Peyer's patch (tissue), 4 donors: ENCODE results near the gene PRAMEF12. TPM values are rescaled to one million over a fixed set of nuclear protein-coding genes. Genes with fewer than 3 reads are reported as not detected.

ENCODE experiments used
- DNase-seq, 3 donors: peaks; one replicate each; pipeline ENCODE4 v3.0.0-alpha.2; 2017 to 2019
- H3K27ac ChIP-seq, 4 donors: fragments of 200-600 bp; sonication (generic); one replicate each; pipeline ENCODE4 v1.5.1; 2016 to 2019
- H3K27me3 ChIP-seq, 2 donors: fragments of 200-600 bp; sonication (generic); one replicate each; pipeline ENCODE4 v1.5.1; 2019
- H3K36me3 ChIP-seq, 3 donors: fragments of 200-600 bp; sonication (generic); one replicate each; pipeline ENCODE4 v1.5.1; 2016 to 2019
- H3K4me1 ChIP-seq, 4 donors: fragments of 200-600 bp; sonication (generic); one replicate each; pipeline ENCODE4 v1.5.1; 2016 to 2019
- H3K4me3 ChIP-seq, 4 donors: fragments of 200-600 bp; sonication (generic); 1 replicate in 3 of 4; 2 replicates in 1 of 4; pipeline ENCODE4 v1.5.1; 2016 to 2019; ENCODE audit warnings: mild to moderate bottlenecking in 1 of 4
- H3K9me3 ChIP-seq, 4 donors: fragments of 200-600 bp; sonication (generic); one replicate each; pipeline ENCODE4 v1.5.1; 2016 to 2019; ENCODE audit warnings: mild to moderate bottlenecking in 1 of 4
- POLR2A ChIP-seq, 2 donors: fragments of 450-650 bp; IDR thresholded peaks; one replicate each; pipeline ENCODE4 v1.5.1; 2017; ENCODE audit warnings: antibody characterized with exemption in 2 of 2, mild to moderate bottlenecking in 2 of 2, moderate library complexity in 2 of 2
- total RNA-seq, 4 donors: library from RNA; depleted of rRNA; stranded (reverse); fragments of >200 nt; gene quantifications; one replicate each; pipeline ENCODE4 v1.1.0, GENCODE V29; 2016
- TF ChIP-seq, protein P1 (sequence below), 6 experiments: fragments of 450-650 bp in 4 of 6; fragments of 200-600 bp in 2 of 6; sonication (generic) in 1 of 6; IDR thresholded peaks; one replicate each; pipeline ENCODE4 v1.5.1; 2017 to 2019; ENCODE audit warnings: antibody characterized with exemption in 6 of 6, mild to moderate bottlenecking in 3 of 6, moderate library complexity in 1 of 6

PRAMEF12 gene
- total RNA-seq, 4 donors from 2014 or later: not detected

DNA sequence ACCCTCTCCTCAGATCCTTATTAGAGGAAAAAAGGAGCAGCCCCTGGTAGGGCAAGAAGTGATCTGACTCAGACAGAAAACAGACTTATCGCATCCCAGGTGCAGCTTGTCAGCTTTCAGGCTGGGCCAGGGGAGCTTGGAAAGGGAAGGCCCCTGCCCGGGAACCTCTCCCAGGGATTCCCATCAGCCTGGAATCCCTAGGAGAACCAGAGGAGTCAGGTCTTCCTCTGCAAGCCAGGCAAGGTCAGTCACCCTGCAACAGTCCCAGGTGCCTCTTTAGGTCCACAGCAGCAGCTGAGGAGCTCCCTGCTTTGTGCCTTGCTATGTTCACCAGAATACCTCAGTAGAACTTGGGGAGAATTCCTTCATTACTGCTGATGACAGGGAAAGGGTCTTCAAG lies 2.9 kb upstream of the PRAMEF12 start:
- no peak for TF ChIP-seq POLR2A (IDR thresholded peaks at IDR 0.05)
- TF ChIP-seq, protein P1, sequence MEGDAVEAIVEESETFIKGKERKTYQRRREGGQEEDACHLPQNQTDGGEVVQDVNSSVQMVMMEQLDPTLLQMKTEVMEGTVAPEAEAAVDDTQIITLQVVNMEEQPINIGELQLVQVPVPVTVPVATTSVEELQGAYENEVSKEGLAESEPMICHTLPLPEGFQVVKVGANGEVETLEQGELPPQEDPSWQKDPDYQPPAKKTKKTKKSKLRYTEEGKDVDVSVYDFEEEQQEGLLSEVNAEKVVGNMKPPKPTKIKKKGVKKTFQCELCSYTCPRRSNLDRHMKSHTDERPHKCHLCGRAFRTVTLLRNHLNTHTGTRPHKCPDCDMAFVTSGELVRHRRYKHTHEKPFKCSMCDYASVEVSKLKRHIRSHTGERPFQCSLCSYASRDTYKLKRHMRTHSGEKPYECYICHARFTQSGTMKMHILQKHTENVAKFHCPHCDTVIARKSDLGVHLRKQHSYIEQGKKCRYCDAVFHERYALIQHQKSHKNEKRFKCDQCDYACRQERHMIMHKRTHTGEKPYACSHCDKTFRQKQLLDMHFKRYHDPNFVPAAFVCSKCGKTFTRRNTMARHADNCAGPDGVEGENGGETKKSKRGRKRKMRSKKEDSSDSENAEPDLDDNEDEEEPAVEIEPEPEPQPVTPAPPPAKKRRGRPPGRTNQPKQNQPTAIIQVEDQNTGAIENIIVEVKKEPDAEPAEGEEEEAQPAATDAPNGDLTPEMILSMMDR (IDR thresholded peaks at IDR 0.05): no peak

DNA sequence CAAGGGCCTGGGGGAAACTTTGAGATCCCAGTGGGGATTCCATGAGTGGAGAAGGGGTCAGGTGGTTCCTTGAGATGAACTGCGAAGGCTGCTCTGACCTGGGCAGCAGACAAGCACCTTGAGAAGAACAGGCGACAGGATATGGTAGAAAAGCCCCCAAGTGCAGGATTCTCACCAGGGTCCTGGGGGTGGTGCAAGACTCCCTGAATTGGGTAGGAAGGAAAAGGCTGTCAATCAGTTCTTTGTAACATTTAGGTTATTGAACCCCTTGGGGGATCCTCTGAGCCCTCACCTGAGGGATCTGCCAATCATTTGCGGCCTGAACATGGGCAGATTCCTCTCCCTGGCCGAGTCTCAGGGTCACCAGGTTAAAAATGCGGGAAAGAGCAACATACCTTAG lies 2.4 kb upstream of the PRAMEF12 start:
- Histone ChIP-seq H3K4me3 (no peak overlapping the region), H3K27me3 (no peaks in the 10 kb centered on the region), H3K4me1 (no peaks in the 10 kb centered on the region), H3K36me3 (no peaks in the 10 kb centered on the region), H3K9me3 (no peaks in the 10 kb centered on the region), H3K27ac (no peak overlapping the region)
- TF ChIP-seq, protein P1 (IDR thresholded peaks at IDR 0.05): no peak
- DNase-seq: no peak

More for the DNA sequence above, 2.9 kb upstream of the PRAMEF12 start:
- no peaks in the 10 kb centered on the region for H3K36me3 ChIP-seq
- H3K4me1 ChIP-seq: no peaks in the 10 kb centered on the region
- H3K27me3 ChIP-seq: no peaks in the 10 kb centered on the region
- DNase-seq: no peak
- H3K27ac ChIP-seq: no peak overlapping the region
- H3K4me3 ChIP-seq: no peak overlapping the region
- no peaks in the 10 kb centered on the region for H3K9me3 ChIP-seq

- no peaks in the 10 kb centered on the region for H3K9me3 ChIP-seq
- H3K4me1 ChIP-seq: no peaks in the 10 kb centered on the region
- no peaks in the 10 kb centered on the region for H3K36me3 ChIP-seq
- H3K27ac ChIP-seq: no peak overlapping the region
- H3K4me3 ChIP-seq: no peak overlapping the region
- no peak for TF ChIP-seq POLR2A (IDR thresholded peaks at IDR 0.05)
- TF ChIP-seq, protein P1 (IDR thresholded peaks at IDR 0.05): no peak
- no peaks in the 10 kb centered on the region for H3K27me3 ChIP-seq
- DNase-seq: no peak
Measured at GRCh38 chr1:12772520-12772919, 1.0 kb upstream of the PRAMEF12 start.

DNA sequence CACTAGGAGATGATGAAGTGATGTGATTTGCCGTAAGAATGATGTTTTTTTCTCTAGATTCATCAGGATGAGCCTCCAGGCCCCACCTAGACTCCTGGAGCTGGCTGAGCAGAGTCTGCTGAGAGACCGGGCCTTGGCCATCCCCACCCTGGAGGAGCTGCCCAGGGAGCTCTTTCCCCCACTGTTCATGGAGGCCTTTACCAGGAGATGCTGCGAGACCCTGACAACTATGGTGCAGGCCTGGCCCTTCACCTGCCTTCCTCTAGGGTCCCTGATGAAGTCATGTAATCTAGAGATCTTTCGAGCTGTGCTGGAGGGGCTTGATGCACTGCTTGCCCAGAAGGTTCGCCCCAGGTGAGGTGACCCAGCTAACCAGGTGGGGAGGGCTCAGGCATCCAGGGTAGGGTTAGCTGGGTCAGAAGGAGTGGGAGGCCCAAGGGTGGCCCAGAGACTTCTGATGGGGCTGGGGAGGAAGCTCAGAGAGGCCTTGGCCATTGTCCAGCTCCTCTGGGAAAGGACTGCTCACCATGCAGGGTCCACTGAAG lies 1.3 kb downstream of the PRAMEF12 start:
- H3K9me3 ChIP-seq: no peaks in the 10 kb centered on the region
- H3K36me3 ChIP-seq: no peaks in the 10 kb centered on the region
- TF ChIP-seq POLR2A (IDR thresholded peaks at IDR 0.05): no peak
- TF ChIP-seq, protein P1 (IDR thresholded peaks at IDR 0.05): no peak
- H3K27ac ChIP-seq: no peak overlapping the region
- no peaks in the 10 kb centered on the region for H3K4me1 ChIP-seq
- DNase-seq: no peak
- no peaks in the 10 kb centered on the region for H3K27me3 ChIP-seq
- no peak overlapping the region for H3K4me3 ChIP-seq

DNA sequence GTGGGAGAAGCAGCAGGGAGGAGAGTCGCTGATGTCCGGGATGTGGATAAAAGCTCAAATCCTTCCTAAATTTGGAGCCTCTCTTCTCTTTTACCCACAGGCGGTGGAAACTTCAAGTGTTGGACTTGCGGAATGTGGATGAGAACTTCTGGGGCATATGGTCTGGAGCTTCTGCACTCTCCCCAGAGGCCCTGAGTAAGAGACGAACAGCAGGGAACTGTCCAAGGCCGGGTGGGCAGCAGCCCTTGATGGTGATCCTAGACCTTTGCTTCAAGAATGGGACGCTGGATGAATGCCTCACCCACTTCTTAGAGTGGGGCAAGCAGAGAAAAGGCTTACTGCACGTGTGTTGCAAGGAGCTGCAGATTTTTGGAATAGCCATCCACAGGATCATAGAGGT lies 1.9 kb downstream of the PRAMEF12 start:
- TF ChIP-seq, protein P1 (IDR thresholded peaks at IDR 0.05): no peak
- no peak for TF ChIP-seq POLR2A (IDR thresholded peaks at IDR 0.05)
- no peaks in the 10 kb centered on the region for H3K4me1 ChIP-seq
- H3K27ac ChIP-seq: no peak overlapping the region
- H3K36me3 ChIP-seq: no peaks in the 10 kb centered on the region
- H3K9me3 ChIP-seq: no peaks in the 10 kb centered on the region
- no peak overlapping the region for H3K4me3 ChIP-seq
- DNase-seq: no peak
- H3K27me3 ChIP-seq: no peaks in the 10 kb centered on the region
